ENCODE data around the gene MYH16. TPM values are rescaled to one million over a fixed set of nuclear protein-coding genes. Genes with fewer than 3 reads are reported as not detected.

Gene MYH16
- total and polyA plus RNA-seq, 2 experiments from 2014 or later, result not detected

DNA sequence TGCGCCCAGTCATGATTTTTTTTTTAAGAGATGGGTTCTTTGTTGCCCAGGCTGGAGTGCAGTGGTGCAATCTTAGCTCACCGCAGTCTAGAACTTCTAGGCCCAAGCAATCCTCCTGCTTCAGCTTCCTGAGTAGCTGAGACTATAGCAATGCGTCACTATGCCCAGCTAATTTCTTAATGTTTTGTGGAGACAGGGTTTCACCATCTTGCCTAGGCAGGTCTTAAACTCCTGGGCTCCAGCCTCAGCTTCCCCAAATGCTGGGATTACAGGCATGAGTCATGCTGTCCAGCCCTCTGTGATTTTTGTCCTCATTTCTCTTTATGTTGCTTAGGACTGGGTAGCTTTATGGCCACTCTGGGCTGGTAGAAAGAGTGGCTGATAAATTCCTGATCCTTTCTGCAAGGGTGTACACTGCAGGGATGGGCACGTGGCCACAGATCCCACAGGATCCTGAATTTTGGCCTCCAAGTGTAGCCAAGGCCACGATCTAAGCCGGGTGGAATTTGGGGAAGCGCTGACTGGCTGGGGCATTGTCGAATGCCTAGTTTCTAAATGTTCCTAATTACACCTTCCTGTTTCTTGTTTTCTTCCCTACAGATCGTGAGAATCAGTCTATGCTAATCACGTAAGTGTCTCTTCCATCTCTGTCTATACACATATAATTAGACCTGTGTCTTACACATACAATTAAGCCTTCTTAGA lies 24.1 kb upstream of the MYH16 start:
- no peak for TF ChIP-seq POLR2AphosphoS5 (IDR thresholded peaks at IDR 0.05; ENCODE audit: low read depth)
- TF ChIP-seq, protein P1, sequence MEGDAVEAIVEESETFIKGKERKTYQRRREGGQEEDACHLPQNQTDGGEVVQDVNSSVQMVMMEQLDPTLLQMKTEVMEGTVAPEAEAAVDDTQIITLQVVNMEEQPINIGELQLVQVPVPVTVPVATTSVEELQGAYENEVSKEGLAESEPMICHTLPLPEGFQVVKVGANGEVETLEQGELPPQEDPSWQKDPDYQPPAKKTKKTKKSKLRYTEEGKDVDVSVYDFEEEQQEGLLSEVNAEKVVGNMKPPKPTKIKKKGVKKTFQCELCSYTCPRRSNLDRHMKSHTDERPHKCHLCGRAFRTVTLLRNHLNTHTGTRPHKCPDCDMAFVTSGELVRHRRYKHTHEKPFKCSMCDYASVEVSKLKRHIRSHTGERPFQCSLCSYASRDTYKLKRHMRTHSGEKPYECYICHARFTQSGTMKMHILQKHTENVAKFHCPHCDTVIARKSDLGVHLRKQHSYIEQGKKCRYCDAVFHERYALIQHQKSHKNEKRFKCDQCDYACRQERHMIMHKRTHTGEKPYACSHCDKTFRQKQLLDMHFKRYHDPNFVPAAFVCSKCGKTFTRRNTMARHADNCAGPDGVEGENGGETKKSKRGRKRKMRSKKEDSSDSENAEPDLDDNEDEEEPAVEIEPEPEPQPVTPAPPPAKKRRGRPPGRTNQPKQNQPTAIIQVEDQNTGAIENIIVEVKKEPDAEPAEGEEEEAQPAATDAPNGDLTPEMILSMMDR (conservative IDR thresholded peaks at IDR 0.05; ENCODE audit: low read depth in 2 of 2), result no peak
- TF ChIP-seq STAT1 (IDR thresholded peaks at IDR 0.05; ENCODE audit: unreplicated experiment), result no peak
- TF ChIP-seq, protein P2, sequence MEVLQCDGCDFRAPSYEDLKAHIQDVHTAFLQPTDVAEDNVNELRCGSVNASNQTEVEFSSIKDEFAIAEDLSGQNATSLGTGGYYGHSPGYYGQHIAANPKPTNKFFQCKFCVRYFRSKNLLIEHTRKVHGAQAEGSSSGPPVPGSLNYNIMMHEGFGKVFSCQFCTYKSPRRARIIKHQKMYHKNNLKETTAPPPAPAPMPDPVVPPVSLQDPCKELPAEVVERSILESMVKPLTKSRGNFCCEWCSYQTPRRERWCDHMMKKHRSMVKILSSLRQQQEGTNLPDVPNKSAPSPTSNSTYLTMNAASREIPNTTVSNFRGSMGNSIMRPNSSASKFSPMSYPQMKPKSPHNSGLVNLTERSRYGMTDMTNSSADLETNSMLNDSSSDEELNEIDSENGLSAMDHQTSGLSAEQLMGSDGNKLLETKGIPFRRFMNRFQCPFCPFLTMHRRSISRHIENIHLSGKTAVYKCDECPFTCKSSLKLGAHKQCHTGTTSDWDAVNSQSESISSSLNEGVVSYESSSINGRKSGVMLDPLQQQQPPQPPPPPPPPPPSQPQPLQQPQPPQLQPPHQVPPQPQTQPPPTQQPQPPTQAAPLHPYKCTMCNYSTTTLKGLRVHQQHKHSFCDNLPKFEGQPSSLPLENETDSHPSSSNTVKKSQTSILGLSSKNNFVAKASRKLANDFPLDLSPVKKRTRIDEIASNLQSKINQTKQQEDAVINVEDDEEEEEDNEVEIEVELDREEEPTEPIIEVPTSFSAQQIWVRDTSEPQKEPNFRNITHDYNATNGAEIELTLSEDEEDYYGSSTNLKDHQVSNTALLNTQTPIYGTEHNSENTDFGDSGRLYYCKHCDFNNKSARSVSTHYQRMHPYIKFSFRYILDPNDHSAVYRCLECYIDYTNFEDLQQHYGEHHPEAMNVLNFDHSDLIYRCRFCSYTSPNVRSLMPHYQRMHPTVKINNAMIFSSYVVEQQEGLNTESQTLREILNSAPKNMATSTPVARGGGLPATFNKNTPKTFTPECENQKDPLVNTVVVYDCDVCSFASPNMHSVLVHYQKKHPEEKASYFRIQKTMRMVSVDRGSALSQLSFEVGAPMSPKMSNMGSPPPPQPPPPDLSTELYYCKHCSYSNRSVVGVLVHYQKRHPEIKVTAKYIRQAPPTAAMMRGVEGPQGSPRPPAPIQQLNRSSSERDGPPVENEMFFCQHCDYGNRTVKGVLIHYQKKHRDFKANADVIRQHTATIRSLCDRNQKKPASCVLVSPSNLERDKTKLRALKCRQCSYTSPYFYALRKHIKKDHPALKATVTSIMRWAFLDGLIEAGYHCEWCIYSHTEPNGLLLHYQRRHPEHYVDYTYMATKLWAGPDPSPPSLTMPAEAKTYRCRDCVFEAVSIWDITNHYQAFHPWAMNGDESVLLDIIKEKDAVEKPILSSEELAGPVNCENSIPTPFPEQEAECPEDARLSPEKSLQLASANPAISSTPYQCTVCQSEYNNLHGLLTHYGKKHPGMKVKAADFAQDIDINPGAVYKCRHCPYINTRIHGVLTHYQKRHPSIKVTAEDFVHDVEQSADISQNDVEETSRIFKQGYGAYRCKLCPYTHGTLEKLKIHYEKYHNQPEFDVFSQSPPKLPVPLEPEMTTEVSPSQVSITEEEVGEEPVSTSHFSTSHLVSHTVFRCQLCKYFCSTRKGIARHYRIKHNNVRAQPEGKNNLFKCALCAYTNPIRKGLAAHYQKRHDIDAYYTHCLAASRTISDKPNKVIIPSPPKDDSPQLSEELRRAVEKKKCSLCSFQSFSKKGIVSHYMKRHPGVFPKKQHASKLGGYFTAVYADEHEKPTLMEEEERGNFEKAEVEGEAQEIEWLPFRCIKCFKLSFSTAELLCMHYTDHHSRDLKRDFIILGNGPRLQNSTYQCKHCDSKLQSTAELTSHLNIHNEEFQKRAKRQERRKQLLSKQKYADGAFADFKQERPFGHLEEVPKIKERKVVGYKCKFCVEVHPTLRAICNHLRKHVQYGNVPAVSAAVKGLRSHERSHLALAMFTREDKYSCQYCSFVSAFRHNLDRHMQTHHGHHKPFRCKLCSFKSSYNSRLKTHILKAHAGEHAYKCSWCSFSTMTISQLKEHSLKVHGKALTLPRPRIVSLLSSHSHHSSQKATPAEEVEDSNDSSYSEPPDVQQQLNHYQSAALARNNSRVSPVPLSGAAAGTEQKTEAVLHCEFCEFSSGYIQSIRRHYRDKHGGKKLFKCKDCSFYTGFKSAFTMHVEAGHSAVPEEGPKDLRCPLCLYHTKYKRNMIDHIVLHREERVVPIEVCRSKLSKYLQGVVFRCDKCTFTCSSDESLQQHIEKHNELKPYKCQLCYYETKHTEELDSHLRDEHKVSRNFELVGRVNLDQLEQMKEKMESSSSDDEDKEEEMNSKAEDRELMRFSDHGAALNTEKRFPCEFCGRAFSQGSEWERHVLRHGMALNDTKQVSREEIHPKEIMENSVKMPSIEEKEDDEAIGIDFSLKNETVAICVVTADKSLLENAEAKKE (CRISPR knock-in tag; IDR thresholded peaks at IDR 0.05), result no peak
- no peak for TF ChIP-seq NANOG (IDR thresholded peaks at IDR 0.05; ENCODE audit: borderline replicate concordance)
- TF ChIP-seq JUNB (IDR thresholded peaks at IDR 0.05; ENCODE audit: unreplicated experiment), result no peak
- no peak for TF ChIP-seq EZH2phosphoT487 (IDR thresholded peaks at IDR 0.05; ENCODE audit: unreplicated experiment)
- TF ChIP-seq, protein P3, sequence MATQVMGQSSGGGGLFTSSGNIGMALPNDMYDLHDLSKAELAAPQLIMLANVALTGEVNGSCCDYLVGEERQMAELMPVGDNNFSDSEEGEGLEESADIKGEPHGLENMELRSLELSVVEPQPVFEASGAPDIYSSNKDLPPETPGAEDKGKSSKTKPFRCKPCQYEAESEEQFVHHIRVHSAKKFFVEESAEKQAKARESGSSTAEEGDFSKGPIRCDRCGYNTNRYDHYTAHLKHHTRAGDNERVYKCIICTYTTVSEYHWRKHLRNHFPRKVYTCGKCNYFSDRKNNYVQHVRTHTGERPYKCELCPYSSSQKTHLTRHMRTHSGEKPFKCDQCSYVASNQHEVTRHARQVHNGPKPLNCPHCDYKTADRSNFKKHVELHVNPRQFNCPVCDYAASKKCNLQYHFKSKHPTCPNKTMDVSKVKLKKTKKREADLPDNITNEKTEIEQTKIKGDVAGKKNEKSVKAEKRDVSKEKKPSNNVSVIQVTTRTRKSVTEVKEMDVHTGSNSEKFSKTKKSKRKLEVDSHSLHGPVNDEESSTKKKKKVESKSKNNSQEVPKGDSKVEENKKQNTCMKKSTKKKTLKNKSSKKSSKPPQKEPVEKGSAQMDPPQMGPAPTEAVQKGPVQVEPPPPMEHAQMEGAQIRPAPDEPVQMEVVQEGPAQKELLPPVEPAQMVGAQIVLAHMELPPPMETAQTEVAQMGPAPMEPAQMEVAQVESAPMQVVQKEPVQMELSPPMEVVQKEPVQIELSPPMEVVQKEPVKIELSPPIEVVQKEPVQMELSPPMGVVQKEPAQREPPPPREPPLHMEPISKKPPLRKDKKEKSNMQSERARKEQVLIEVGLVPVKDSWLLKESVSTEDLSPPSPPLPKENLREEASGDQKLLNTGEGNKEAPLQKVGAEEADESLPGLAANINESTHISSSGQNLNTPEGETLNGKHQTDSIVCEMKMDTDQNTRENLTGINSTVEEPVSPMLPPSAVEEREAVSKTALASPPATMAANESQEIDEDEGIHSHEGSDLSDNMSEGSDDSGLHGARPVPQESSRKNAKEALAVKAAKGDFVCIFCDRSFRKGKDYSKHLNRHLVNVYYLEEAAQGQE (IDR thresholded peaks at IDR 0.05; ENCODE audit: unreplicated experiment), result no peak
- no peak for TF ChIP-seq ZNF114 (CRISPR knock-in tag; IDR thresholded peaks at IDR 0.05)
- TF ChIP-seq EZH2 (IDR thresholded peaks at IDR 0.05; ENCODE audit: low read depth, unreplicated experiment), result no peak
- Mint-ChIP-seq H3K4me1 (peaks cover 10% of the 10 kb centered on the region; the same call in 2 of the 3 replicates), H3K36me3 (ENCODE audit: low read depth) (no peaks in the 10 kb centered on the region), H3K4me3 (no peak overlapping the region), H3K27ac (no peak overlapping the region), H3K27me3 (ENCODE audit: insufficient read depth, low read depth, poor library complexity) (no peaks in the 10 kb centered on the region), H3K9me3 (no peaks in the 10 kb centered on the region)
- ATAC-seq (no peak), DNase-seq (ENCODE audit: low spot score) (no peak)
- Histone ChIP-seq H3K36me3 (ENCODE audit: insufficient read depth) (no peaks in the 10 kb centered on the region), H3K4me2 (no peak overlapping the region), H3F3A (replicated peaks; ENCODE audit: low read depth) (no peaks in the 10 kb centered on the region), H3K4me3 (no peak overlapping the region), H3K27ac (ENCODE audit: low read depth) (no peak overlapping the region), H4K20me1 (replicated peaks; ENCODE audit: insufficient read depth) (no peaks in the 10 kb centered on the region), H3K4me1 (ENCODE audit: insufficient read depth) (no peaks in the 10 kb centered on the region), H3K9me2 (ENCODE audit: insufficient read depth) (no peaks in the 10 kb centered on the region), H3K79me2 (replicated peaks; ENCODE audit: insufficient read depth) (no peaks in the 10 kb centered on the region), H3K27me3 (ENCODE audit: insufficient read depth) (no peaks in the 10 kb centered on the region), H2AFZ (no peak overlapping the region)
